NCI-H2227 (cell line): ENCODE results near the gene SPSB1.
"Not testable (repeated sequence)": the region's sequence is repeated elsewhere in the genome, so short reads cannot be mapped to it uniquely, and the experiment has no call there.

Experiments
- DNase-seq: peaks from one replicate; lab custom pipeline; 2025; ENCODE audit not compliant: unreplicated experiment; lab: John Stamatoyannopoulos, UW

Gene SPSB1

DNA sequence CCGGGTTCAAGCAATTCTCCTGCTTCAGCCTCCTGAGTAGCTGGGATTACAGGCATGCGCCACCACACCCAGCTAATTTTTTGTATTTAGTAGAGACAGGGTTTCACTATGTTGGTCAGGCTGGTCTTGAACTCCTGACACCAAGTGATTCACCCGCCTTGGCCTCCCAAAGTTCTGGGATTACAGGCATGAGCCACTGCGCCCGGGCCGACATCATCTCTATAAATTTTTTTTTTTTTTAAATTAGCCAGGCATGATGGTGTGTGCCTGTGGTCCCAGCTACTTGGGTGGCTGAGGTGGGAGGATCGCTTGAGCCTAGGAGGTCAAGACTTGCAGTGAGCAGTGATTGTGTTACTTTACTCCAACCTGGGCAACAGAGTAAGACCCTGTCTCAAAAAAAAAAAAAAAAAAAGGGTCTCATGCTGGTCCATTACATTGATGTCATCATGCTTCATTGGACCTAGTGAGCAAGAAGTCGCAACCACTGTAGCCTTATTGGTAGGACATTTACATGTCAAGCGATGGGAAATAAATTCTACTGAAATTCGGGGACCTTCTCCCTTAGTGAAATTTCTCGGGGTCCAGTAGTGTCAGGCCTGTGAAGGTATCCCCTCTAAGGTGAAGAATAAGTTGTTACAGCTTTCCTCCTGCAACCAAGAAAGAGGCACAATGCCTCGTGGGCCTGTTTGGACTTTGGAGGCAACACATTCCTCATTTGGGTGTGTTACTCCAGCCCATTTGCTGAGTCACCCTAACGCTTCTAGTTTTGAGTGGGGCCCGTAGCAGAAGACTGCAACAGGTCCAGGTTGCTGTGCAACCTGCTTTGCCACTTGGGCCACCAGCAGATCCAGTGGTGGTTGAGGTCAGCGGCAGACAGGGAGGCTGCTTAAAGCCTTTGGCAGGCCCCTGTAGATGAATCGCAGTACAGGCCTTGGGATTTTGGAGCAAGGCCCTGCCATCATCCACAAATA, 7.2 kb downstream of the SPSB1 start:
- not testable (repeated sequence) for DNase-seq

GRCh38 chr1:9300573-9300972, 7.9 kb downstream of the SPSB1 start:
- DNase-seq = no peak

DNA sequence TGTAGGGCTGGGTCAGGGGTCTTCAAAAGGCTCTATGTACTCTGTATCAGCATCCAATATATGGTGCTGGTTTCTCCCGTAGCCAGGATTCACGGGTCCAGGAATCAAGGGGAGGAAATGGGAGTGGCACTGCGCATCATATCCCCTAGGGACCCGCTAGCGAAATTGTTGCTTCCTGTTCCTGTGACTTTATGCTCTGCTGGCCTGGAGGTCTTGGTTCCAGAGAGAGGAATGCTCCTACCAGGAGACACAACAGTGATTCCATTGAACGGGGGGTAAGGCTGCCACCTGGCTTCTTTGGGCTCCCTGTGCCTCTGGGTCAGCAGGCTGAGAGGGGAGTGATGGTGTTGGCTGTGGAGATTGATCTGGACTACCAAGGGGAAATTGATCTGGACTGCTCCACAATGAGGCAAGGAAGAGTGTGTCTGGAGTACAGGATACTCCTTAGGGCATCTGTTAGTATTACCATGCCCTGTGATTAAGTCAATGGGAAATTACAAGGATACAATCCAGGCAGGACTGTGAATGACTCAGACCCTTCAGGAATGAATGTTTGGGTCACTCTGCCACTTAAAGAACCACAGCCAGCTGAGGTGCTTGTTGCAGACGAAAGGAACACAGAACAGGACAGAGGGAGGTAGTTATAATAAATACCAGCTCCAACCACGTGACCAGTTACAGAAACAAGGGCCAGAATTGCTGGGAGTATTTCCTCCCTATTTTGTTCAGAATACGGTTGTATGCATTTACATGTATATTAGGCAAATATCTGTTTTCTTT, 10.2 kb downstream of the SPSB1 start:
- peak; percentile 79 for DNase-seq

DNA sequence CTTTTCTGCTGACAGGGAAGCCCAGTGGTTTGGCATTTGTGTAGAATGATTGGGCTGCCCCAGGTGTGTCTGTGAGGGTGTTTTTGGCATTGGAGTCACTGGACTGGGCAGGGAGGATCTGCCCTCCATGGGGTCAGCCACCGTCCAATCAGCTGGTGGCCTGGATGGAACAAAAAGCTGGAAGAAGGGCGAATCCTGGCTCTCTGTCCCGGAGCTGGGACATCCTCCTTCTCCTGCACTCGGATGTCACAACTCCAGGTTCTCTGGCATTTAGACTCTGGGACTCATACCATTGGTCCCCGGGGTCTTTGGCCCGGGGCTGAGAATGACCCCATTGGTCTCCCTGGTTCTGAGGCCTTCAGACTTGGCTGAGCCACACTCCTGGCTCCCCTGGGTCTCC, 11.2 kb downstream of the SPSB1 start:
- no peak for DNase-seq

GRCh38 chr1:9305216-9305615, 12.5 kb downstream of the SPSB1 start:
- DNase-seq = no peak

DNA sequence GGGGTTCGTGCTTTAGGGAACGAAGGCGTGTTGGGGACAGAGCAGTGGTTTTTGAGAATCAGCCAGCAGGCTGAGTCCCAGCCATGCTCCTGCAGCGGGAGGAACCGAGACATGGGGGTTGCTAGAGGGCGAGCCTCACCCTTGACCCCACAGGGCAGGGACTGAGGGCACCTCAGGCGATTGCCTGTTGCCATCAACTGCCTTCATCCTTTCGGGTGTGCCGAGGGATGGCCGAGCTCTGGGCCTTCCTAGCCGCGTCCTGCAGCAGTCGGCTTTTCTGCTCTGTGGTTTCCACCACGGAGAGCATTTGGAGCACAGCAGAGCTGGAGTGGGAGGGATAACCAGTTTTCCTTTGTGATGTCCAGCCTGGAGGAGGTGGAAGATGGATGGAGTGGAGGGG, 13.3 kb downstream of the SPSB1 start:
- DNase-seq = no peak

- no peak for DNase-seq
These were observed 14.6 kb downstream of the SPSB1 start for GRCh38 chr1:9307303-9307702.

DNA sequence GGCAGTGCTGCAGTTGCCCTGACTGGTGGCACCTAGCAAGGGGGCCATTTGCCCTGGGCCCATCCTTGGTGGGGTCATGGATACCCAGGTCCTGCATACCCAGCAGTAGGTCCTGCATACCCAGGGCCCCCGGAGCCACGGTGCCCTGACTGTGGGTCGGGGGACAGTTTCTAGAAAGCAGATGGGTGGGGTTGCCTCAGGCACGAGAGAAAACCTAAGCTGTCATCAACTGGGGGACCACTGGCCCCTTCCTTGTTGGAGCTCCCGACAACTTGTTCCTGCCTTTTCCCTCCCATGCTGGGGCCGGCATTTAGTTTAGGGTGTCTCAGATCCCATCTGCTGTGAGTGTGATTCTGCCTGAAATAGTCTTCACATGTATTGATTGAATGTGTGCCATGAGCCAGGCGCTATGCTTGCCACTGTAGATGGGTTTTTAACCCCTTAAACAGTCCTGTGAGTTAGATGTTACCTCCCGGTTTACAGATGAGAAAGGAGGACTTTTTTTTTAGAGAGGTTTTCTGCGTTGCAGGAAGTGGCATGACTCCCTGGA, 15.6 kb downstream of the SPSB1 start:
- no peak for DNase-seq

GRCh38 chr1:9309080-9309479, 16.4 kb downstream of the SPSB1 start:
- DNase-seq = no peak

DNA sequence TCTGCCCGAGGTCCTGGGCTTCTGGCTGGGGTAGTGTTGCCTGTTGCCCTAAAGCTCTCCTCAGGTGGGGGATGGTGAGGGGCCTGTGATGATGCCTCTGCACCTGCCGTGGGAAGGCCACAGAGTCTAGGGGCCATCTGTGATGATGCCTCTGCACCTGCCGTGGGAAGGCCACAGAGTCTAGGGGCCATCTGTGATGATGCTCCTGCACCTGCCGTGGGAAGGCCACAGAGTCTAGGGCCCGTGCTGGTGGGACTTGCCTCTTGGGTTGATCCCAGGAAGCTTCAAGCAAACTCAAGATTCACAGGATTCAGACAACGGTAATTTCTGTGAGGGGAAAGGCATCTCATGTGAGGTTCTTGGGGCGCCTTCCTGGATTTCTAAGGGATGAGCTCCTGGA, 17.3 kb downstream of the SPSB1 start:
- DNase-seq = no peak

DNA sequence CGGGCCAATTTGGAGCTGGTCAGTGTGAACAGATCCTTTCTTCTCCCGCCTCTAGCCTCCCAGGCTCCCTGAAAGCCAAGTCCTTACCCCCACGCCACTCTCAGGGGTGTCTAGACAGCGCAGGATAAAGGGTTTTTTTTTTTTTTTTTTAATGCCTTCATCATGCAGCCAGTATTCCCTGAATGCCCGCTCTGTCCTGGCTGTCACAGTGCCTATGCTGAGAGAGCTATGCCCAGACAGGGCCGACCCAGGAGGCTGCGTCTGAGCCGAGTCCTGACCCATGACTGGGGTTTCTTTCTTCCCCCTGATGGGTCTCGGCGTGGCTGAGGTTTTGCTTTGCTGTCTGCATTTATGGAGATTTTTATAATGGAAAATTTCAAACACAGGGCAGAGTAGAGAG, 18.3 kb downstream of the SPSB1 start:
- DNase-seq = no peak

DNA sequence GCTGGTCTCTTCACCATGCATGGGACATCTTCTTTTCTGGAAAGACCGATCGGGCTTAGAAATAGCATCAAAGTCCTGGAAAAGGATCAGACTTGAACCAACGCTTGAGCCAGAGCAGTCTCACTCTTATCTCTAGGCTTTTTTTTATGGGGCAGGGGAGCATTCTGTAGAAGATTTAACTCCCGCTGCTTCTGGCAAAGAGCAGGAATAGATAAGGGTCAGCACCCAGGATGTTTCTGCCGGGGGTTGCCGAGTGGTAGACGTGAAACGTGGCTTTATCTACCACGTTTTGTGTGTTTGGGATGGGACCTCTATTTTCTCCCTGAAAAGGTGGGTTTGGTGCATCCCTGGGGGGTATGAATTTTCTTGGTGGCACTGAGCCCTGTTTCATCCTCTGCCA, 18.8 kb downstream of the SPSB1 start:
- no peak for DNase-seq

DNA sequence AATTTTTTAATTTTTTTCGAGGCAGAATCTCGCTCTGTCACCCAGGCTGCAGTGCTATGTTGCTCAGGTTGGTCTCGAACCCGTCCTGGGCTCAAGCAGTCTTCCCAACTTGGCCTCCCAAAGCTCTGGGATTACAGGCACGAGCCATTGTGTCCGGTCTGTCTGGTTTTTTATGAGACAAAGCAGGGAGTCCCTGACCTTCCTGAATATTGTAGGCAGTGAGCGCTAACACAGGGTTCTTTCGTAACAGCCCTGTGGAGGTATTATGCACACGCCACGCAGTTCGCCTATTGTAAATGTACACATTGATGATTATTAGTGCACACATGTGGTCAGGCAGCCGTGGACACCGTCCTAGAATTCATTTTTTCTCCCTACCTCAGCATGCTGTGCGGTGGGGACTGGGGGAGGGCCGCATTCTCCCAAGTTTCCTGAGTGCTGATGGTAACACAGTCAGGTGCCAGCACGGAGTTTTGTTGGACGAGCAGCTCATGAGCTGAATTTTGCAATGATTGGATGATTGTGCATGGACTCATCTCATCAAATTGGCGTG, 19.6 kb downstream of the SPSB1 start:
- no peak for DNase-seq

GRCh38 chr1:9313576-9313975, 20.9 kb downstream of the SPSB1 start:
- DNase-seq = no peak

GRCh38 chr1:9314111-9314510, 21.4 kb downstream of the SPSB1 start:
- no peak for DNase-seq

GRCh38 chr1:9314711-9315379, 22.2 kb downstream of the SPSB1 start:
- DNase-seq = no peak

DNA sequence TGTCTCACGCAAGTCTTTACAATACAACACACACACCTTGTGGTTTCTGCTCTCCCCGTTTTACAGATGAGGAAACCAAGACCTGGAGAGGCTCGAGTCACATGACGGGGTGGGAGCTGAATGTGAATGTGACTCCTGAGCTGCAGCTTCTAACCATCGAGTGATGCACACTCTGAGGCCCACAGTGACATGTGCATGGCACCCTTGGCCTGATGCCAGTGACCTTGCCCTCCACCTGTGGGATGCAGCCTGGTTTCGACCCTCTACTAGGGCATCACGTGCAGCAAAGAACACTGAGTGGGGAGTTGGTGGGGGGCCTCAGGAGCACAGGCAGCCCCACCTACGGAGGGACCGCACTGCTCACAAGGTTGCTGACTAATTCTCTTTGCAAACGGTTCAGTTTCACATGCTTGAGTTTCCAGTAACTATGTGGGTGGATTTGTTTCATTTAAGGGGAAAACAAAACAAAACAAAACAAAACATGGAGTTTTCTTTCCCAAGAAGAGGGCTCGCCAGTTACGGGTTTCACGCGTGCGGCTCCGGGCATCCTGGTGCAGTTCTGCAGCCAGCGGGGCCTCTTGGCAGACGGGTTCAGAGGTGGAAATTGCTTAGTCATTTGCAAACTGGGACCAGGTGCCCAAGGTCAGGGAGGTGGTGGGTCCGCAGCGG, 22.9 kb downstream of the SPSB1 start:
- DNase-seq = no peak

DNA sequence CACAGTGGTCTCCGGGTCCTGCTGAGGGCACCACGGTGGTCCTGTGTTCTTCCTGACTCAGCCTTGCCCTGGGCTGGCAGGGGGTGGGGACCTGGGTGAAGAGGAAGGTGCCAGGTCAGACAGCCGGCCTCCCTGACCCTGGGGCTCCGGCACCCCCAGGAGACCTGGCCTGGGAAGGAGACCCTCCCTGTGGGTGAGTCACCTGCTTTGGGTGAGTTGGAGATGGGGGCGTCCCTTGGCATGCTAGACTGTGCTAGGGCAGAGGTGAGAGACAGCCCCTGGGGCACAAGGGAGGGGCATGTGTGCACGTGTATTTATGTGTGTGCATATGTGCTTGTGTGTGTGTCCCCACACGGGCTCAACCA, 23.4 kb downstream of the SPSB1 start:
- DNase-seq = no peak

DNA sequence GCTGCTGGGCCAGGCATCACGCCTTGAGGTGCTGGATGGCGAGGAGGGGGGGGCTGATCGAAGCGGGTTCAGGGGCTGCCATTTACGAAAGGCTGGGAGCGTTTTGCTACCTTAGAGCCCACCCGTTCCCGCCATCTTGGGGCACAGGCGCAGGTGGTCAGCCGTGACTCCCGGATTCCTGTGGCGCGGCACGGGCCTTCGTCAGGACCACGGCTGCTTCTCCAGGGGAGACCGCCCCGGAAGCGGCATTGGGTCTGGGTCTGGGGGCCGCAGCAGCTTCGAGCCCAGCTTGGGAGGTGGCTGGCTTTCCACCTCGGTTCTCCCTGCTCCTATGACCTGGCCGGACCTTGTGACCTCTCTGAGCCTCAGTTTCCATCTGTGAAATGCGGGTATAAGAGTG, 23.8 kb downstream of the SPSB1 start:
- DNase-seq = no peak

DNA sequence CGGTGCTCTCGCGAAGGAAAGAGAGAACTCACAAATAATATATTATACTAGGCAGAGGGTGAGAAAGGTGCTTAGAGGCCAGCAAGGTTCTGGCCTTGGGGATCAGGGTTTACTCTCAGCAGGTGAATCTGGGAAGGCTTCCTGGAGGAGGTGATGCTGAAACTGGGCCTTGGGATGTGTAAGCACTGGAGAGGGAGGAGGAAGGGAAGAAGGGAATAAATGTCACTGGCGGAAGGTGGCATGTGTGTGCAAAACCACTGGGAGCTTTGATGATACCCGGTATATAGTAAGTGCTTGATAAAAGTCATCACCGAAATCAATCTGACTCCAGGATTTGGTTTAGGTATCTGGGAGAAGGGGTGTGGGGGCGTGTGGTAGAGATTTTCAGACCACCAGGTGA, 24.4 kb downstream of the SPSB1 start:
- DNase-seq = no peak
